ENCODE results near the gene CBX8.
"Not testable (repeated sequence)": the region's sequence is repeated elsewhere in the genome, so short reads cannot be mapped to it uniquely, and the experiment has no call there.

Gene CBX8

DNA sequence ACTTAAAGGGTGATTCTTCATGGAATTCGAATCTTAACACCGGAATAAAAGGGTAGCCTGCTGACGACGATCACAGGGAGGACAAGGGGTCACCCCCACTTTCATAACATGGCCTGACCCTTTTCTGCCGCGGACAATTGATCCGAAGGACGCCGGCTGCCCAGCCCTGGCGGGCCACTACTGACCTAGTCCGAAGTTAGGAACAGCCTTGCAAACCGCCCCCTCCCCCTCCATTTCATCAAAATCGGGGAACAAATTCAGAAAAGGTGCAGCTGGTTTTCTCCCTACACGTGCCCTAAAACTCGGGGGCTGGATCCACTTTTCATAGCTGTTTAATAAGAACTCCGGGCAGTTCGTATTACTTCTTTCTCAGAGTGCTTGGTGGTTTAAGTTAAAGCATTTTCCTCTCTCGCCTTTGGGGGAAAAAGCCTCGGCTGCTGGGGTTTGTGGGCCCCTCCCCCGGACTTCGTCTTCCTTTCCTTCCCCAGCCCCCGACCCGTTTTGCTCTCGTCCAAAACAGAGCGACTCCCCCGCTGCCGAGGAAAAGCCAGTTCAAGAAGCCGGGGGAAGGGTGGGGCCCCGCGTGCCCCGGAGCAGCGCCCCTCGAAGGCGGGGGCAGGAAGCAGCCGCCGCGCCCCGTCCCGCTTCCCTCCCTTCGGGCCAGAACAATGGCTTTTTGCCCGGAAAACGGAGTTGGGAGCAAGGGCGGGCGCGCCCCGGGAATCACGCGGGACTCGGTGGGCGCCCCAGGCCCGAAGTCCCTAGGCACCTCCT lies 19.6 kb downstream of the CBX8 start:
- peak; percentile 13 for DNase-seq

DNA sequence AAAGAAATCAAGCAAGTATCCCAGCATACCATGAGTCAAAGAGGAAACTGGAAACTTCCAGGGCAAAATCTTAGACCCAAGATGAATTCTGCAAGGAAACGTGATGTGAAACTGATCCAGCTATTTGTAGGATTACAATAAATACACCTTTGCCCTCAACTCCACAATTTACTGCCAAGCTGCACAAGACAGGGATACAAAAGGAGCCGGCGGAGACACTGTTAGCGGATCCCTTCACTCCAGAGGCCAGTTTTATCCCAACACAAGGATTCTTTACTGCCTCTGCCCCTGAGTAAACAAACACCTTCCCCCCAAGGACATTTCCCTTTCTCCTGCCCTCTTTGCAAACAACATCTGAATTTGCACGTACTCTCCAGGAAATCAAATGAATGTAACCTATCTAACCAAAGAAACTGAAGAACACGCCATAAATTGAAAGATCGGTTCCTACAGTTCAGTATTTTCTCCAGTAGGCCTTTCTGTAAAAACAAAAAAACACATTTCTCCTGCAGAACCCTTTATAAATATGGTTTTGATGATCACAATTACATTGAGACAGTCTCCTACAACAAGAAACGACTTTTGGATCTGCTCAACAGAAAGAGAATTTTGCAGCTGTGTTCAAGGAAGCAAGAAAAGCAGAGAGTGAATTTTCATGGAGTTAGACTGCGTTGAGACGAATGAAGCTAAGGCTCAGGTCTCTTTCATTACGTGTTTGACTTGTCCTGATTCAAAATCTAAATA lies 20.3 kb downstream of the CBX8 start:
- DNase-seq = no peak

DNA sequence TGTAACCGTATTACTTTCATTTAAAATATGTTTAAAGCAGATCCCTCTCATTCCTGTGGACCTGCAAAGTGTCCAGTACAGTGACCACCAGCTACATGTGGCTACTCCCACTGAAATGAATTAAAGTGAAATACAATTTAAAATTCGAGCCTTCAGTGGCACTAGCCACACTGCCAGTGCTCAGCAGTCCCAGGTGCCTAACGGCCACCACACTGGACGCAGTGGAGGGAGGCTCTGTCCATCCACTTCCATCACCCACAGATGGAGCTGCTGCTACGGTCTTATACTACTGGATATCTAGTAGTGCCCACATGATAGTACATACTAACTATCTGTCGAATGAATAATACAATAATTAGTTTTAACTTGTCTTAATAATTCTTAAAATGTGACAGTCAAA lies 21.2 kb downstream of the CBX8 start:
- DNase-seq = no peak

DNA sequence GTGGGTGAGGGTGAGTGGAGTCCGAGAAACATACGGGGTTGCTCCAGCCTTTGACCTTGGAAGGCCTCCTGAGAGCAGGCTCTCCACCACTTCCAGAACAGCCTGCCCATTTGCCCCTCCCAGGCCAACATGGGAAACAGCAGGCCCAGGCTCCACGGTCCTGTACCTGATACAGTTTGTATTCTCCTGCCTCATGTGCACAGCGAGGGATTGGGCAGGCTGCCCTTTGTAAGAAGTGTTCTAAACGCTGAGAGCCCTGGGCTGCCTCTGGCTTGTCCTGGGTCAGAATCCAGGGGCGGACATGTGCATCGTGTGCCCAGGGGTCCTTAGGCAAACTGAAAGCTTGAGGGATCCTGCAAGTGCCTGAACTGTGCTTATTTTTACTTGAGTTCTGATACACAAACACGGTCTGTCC lies 22.3 kb downstream of the CBX8 start:
- DNase-seq = no peak

DNA sequence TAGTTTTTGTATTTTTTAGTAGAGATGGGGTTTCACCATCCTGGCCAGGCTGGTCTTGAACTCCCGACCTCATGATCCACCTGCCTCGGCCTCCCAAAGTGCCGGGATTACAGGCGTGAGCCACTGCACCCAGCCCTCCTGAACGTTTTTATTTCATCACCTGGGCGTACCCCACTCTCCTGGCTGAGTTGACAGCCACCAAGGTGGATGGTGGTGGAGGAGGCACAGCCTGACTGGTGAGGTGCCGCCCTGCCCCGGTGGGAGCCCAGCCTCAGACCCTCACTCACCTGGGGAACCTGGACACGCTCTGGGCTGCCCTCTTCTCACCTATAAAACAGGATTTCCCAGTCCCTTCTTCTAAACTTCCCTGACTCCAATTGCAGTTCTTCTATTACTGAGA lies 24.2 kb downstream of the CBX8 start:
- DNase-seq = not testable (repeated sequence)

DNA sequence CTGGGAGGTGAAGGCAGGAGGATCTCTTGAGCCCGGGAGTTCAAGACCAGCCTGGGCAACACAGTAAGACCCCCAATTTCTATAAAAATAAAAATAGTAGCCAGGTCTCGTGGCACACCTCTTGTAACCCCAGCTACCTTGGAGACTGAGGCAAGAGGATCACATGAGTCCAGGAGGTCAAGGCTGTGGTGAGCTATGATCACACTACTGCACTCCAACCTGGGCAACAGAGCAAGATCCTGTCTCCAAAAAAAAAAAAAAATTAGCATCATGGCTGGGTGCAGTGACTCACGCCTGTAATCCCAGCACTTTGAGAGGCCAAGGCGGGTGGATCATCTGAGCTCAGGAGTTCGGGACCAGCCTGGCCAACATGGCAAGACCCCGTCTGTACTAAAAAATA lies 25.6 kb downstream of the CBX8 start:
- no peak for DNase-seq

DNA sequence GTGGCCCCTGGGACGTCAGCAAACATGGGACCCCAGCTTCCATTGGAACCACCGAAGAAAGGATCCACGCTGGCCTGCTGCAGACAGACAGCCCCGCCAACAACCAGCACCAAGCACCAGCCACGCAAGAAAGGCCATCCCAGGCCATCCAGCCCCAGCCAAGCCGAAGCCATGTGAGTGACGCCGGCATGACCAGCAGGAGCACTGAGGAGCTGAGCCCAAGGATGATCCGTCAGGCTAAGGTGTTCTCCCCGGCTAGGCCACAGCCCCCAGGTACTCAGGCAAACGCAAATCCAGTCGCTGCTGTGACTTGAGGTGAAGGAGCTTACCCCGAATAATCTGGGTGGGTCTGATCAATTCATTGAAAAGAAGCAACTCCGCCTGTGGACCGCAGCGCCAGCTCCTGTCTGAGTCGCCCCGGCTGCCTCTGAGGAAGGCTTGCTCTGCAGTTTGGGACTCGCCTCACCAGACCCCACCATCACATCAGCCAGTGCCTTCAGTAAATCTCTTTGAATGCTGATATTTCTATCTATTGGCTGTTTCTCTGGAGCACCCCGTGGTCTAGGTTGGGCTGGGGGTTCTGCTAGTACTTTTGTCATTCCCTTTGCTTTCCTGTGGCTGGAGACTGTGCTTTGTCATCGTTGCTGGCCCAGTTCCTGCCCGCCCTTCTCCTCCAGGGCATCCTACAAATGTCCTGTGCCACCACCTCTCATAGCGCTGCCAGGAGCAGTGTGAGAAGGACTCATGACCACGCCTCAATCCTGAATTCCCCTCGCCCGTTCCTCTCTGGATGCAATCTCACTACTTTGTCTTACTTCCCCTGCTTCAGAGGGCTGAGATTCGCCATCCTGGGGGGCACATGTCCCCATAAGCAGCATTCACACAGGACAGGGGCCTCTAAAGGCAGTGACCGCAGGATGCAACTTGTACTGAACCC lies 27.0 kb downstream of the CBX8 start:
- DNase-seq = no peak

DNA sequence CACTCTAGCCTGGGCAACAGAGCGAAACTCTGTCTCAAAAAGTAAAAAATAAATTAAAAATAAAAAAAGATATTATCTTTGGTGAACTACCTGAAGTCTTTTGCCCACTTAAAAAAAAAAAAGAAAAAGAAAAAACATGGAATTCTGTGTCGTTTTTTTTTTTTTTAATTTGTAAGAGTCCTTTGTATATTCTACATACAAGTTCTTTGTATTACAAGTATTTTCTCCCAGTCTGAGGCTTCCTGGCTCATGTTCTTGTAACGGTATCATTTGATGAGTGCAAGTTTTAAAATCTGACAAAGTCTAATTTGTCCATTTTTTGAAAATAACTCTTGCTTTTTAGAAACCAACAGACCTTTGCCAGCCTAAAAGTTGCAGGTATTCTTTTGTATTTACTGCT lies 31.2 kb downstream of the CBX8 start:
- DNase-seq = no peak

DNA sequence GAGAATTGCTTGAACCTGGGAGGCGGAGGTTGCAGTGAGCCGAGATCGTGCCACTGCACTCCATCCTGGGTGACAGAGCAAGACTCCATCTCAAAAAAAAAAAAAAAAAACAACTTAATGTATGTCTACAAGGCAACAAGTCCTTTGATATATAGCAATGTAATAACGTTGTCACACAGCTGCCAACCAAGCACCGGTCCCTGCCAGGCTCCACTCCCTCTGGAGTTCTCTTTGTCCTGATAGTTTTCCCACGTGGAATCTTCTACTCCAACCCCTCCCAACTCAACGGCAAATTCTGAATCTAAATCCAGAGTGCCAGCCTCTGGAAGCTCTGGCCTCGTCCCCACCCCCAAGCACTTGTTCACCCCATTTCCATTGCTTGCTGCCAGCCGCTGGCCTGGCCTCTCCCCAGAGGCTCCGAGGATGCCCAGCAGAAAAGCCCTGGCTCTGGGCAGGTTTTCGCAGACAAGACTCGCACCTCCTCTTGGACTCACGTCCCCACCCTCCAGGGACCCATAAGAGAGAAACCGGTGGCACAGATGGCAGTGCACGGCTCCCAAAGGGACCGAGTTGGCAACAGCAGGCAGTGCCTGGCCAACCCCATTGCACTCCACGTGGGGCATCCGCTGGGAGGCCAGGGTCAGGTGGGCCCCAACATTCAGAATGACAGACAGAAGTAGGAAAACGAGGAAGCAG lies 34.8 kb downstream of the CBX8 start:
- no peak for DNase-seq

DNA sequence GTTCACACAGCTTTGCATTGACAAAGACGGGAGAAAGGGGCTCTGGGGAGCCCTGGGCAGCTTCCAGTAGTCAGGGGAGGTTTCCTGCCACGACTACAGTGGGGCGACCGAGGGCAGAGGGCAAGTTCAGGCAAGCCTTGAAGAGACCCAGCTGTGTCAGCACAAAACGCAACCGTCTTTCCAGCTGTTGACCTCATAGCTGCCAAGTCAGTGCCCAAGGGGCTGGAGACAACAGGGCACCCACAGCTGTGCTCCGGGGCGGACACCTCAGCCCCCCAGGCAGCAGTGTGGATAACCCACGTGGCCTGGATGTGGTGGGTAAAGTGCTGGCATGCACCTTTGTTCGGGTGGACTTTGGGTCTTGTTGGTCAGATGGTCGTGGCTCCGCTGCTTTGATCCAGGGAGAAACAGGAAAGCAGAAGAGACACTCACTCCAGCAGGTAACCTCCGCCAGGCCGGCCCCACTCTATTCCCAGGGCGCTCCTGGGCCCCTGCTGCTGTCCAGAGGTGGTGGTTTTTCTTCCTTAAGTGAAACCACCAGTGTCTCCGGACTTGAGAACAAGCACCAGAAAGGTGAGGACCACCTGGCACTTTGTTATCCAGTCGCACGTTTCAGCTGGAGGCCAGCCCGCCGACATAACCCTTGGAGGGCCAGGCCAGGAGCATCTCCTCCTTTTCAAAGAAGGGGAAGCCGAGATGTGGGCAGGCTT lies 36.5 kb downstream of the CBX8 start:
- no peak for DNase-seq

DNA sequence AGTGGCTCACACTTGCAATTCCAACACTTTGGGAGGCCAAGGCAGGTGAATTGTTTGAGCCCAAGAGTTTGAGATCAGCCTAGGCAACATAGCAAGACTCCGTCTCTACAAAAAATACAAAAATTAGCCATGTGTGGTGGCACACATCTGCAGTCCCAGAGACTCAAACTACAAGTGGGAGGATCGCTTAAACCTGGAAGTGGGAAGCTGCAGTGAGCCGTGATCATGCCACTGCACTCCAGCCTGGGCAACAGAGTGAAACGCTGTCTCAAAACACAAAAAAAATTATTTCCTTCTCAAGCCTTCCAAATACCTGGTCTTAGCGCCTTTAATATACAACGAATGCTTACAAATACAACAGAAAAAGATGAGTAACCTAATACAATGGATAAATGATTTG lies 38.6 kb downstream of the CBX8 start:
- DNase-seq = no peak

DNA sequence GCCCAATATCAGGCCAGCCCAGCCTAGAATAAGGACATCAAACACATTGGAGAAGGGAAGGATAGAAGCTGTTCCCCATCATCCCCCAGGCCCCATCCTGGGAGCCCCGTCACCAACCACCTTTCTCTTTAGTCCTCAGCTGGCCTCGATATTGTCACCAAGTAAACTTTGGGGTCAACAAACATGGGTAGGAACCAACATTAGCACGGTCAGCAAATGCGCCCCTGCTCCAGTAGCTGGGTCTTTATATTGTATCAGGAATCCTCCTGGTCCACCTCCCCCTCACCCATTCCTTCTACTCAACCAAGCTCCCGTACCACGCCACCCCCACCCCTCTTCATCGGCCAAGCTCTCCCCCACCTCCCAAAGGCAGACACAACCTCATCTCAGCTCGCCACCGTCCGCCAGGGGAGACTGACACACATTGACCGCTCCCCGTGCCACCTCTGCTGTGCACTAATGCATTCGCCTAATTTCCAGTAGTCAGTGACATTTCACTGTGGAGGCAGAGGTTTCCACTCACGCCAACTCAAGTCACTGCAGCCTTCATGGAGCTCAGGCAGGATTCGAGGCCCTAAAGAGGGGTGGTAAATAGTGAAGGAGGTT lies 39.6 kb downstream of the CBX8 start:
- DNase-seq = no peak

DNA sequence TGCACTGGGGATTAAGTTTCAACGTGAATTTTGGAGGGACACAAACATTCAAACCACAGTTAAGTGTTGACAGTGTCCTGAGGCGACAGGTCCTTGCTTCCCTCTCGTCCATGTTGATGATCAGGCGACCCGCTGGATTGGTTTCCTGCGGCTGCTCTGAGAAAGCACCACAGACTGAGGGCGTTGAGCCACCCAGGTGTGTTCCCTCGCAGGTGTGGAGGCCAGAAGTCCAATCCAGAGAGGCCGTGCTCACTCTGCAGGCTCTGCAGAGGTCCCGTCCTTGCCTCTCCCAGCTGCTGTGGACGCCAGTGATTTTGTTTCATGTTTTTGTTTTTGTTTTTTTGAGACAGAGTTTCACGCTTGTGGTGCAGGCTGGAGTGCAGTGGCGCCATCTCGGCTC lies 41.3 kb downstream of the CBX8 start:
- no peak for DNase-seq

DNA sequence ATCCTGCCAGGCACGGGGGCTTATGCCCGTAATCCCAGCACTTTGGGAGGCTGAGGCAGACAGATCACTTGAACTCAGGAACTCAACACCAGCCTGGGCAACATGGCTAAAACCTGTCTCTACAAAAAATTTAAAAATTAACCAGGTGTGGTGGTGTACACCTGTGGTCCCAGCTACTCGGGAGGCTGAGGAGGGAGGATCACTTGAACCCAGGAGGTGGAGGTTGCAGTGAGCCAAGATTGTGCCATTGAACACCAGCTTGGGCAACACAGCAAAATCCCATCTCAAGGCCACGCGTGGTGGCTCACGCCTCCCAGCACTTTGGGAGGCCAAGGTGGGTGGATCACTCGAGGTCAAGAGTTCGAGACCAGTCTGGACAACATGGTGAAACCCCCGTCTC lies 42.0 kb downstream of the CBX8 start:
- not testable (repeated sequence) for DNase-seq

DNA sequence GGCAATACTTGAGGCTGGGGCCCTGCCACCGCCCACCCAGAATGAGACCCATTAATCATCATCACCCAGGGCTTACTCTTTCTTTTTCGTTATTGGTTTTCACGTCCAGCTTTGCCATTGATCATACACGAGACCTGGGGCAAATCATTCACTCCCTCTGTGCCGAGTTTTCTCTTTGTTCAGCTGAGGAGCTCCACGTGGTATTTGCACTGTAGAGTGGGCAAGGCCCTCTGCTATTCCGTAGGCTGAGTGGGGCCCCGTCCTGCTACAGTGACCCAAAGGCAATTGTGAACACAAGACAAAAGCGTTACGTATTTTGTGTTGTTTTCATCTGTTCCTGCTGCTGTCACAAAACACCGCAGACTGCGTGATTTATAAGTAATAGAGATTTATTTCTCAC lies 42.5 kb downstream of the CBX8 start:
- no peak for DNase-seq

DNA sequence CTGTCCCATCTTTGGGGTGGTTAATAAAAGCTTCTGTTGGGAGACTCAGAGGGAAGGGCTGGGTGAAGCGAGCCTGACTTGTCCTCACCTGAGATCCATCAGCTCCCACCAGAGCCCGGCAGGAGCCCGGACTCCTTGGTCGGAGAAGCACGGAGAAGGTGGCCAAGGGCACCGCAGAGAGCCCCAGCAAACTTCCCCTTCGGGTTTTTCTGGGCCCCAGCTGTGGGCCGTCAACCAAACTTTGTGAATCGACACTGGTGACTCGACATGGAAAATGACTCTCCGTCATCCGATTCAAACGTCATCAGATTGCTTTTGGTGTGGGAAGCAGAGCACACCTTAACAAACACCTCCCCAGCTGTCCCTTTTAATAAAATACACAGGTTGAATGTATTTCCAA lies 44.7 kb downstream of the CBX8 start:
- no peak for DNase-seq

DNA sequence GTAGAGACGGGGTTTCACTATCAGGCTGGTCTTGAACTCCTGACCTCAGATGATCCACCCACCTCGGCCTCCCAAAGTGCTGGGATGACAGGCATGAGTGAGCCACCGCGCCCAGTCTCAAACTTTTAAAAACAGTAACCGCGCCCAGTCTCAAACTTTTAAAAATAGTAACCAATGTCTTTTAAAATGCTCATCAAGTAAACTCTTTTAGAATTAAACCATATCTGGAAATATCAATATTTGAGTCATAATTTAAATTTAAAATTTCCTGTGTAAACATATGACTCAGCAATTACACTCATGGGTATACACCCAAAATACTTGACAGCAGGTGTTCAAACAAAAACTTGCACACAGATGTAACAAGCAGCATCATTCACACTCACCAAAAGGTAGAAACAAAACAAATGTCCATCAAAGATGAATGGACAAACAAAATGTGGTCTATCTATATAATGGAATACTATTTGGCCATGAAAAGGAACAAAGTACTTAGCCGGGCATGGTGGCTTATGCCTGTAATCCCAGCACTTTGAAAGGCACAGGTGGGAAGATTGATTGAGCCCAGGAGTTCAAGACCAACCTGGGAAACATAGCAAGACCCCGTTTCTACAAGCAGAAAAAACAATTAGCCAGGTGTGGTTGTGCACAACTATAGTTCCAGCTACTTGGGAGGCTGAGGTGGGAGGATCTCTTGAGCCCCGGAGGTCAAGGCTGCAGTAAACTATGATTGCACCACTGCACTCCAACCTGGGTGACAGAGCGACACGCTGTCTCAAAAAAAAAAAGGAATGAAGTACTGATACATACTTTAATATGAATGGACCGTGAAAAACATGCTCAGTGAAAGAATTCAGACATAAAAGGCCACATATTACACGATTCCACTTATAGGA lies 46.0 kb downstream of the CBX8 start:
- no peak for DNase-seq

DNA sequence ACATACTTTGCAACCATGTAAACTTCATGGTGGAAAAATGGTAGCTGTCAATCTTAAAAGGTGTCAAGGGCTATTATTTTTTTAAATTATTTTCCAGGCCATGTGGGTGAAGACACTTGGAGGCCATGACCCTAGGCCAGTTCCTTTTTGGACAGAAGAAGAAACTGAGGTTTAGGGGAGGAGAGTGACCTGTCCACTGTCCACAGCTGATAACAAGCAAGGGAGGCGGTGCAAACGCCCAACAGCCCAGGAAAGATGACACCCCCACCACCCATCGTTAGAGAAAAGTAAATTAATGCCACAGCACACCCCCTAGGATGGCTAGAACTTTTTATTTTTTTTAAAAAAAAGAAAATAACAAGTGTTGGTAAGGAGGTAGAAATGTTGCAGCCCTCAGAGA lies 46.9 kb downstream of the CBX8 start:
- no peak for DNase-seq

DNA sequence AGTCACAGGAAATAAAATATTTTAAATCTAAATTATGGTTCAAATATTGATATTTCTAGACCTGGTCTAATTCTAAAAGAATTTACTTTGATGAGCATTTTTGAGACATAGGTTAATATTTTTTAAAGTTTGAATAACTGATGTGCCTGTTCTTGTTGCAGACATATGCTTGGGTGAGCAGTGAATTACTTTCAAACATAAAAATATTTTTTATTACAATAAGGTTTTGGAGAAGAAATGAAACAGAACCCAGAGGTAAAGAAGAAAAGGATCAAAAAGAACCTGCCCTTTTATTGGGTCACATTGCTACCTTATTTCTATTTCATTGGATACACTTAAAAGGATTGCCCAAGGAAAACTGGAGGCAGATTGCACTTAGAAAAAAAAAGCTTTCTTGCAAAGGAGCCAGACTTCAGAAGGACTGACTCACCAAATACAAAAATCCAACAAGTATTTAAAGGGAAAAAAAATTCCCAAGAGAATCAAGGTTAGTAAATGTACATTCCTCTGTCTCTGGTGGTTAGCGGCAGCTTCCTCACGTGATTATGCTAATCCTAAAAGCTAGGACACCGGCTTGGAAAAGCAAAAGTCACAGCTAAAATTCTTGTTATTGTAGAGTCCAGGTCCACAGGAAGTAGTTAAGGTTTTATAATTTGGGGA lies 47.6 kb downstream of the CBX8 start:
- DNase-seq = no peak

Measured in CD4-positive, alpha-beta T cell treated with Interferon gamma for 1 hour (primary cell).